B cell (primary cell): Measurements from ENCODE around the gene ZCCHC24. TPM values are rescaled to one million over a fixed set of nuclear protein-coding genes. Genes with fewer than 3 reads are reported as not detected.

Experiments
- ATAC-seq: fragments of 200-7000 bp; cut with Tn5 transposase; one replicate; pipeline ENCODE4 v1.10.0; 2021; ENCODE audit warnings: low read depth, mild to moderate bottlenecking, moderate number of reproducible peaks, moderate library complexity
- CTCF ChIA-PET: fragments of 350-600 bp; sonication (Branson Sonifier 250); formaldehyde crosslinking; loops from one replicate; lab custom pipeline; 2021; ENCODE audit warnings: antibody characterized with exemption, inconsistent platforms; lab: Charles Lee
- POLR2A ChIA-PET: fragments of 350-600 bp; sonication (Branson Sonifier 250); formaldehyde crosslinking; loops from one replicate; lab custom pipeline; 2021; ENCODE audit warnings: antibody characterized with exemption; lab: Charles Lee
- DNase-seq: peaks from one replicate; pipeline ENCODE4 v3.0.0; 2013
- H2AFZ ChIP-seq: 2 replicates; pipeline ENCODE4 v1.6.1; 2012; ENCODE audit warnings: mild to moderate bottlenecking, low read depth, low read length; ENCODE audit not compliant: insufficient read depth, poor library complexity, severe bottlenecking
- H3K27ac ChIP-seq, 2 donors: 1 replicate in 1 of 2; 2 replicates in 1 of 2; pipeline ENCODE4 v1.5.1; 2012 to 2013; ENCODE audit warnings: low read length in 2 of 2, mild to moderate bottlenecking in 2 of 2, moderate library complexity in 1 of 2
- H3K27me3 ChIP-seq, 4 experiments: fragments of 200-600 bp in 1 of 4; sonication (generic) in 1 of 4; replicated peaks in 1 of 4; 1 replicate in 2 of 4; 2 replicates in 2 of 4; pipeline versions ENCODE4 v1.6.1 to v1.7.0; 2013 to 2016; ENCODE audit warnings: low read length in 3 of 4, mild to moderate bottlenecking in 2 of 4, mixed read lengths in 1 of 4, moderate library complexity in 1 of 4; ENCODE audit not compliant: insufficient read depth in 4 of 4, control insufficient read depth in 3 of 4; ENCODE audit errors: control extremely low read depth in 1 of 4
- H3K36me3 ChIP-seq, 2 experiments: replicated peaks in 1 of 2; 1 replicate in 1 of 2; 2 replicates in 1 of 2; pipeline versions ENCODE4 v1.6.1 to v1.7.1; 2013; ENCODE audit warnings: low read length in 1 of 2; ENCODE audit not compliant: insufficient read depth in 2 of 2, control insufficient read depth in 1 of 2; ENCODE audit errors: control extremely low read depth in 1 of 2, extremely low read depth in 1 of 2
- H3K4me1 ChIP-seq, 2 donors: fragments of 200-600 bp in 1 of 2; sonication (generic) in 1 of 2; 1 replicate in 1 of 2; 2 replicates in 1 of 2; pipeline versions ENCODE4 v1.5.1 to v1.6.1; 2013 to 2017; ENCODE audit warnings: low read length in 2 of 2; ENCODE audit not compliant: control insufficient read depth in 2 of 2, insufficient read depth in 2 of 2
- H3K4me2 ChIP-seq: replicated peaks from 2 replicates; pipeline ENCODE3; 2012; ENCODE audit warnings: mild to moderate bottlenecking, low read depth, low read length; ENCODE audit not compliant: poor library complexity, severe bottlenecking
- H3K4me3 ChIP-seq, 5 experiments: fragments of 200-600 bp in 1 of 5; sonication (generic) in 1 of 5; 1 replicate in 3 of 5; 2 replicates in 2 of 5; pipeline versions ENCODE4 v1.5.1 to v1.7.0; 2011 to 2016; ENCODE audit warnings: low read length in 4 of 5, mild to moderate bottlenecking in 4 of 5, low read depth in 2 of 5, control low read depth in 1 of 5, moderate library complexity in 1 of 5; ENCODE audit not compliant: insufficient read depth in 1 of 5; ENCODE audit errors: control extremely low read depth in 1 of 5, extremely low read depth in 1 of 5
- H3K79me2 ChIP-seq: fragments of 200-600 bp; sonication (generic); one replicate; pipeline ENCODE4 v1.6.0; 2016; ENCODE audit warnings: low read length; ENCODE audit not compliant: control insufficient read depth, insufficient read depth
- H3K9ac ChIP-seq: fragments of 200-600 bp; sonication (generic); 2 replicates; pipeline ENCODE4 v1.6.1; 2017; ENCODE audit warnings: mild to moderate bottlenecking, low read length, moderate library complexity
- H3K9me3 ChIP-seq, 3 donors: one replicate each; pipeline versions ENCODE4 v1.6.1 to v1.7.1; 2013; ENCODE audit warnings: low read length in 2 of 3; ENCODE audit not compliant: control insufficient read depth in 2 of 3, insufficient read depth in 1 of 3; ENCODE audit errors: control extremely low read depth in 1 of 3
- H4K20me1 ChIP-seq: 2 replicates; pipeline ENCODE4 v1.6.0; 2012; ENCODE audit warnings: mild to moderate bottlenecking, low read length; ENCODE audit not compliant: insufficient read depth, control insufficient read depth, poor library complexity, severe bottlenecking
- H3K27ac Mint-ChIP-seq: one replicate; pipeline ENCODE4 v1.8.0; 2021; ENCODE audit warnings: mixed read lengths
- H3K27me3 Mint-ChIP-seq: one replicate; pipeline ENCODE4 v1.8.0; 2021; ENCODE audit warnings: mixed read lengths
- H3K4me1 Mint-ChIP-seq: one replicate; pipeline ENCODE4 v1.8.0; 2021; ENCODE audit warnings: mixed read lengths
- H3K4me3 Mint-ChIP-seq: one replicate; pipeline ENCODE4 v1.8.0; 2021; ENCODE audit warnings: mixed read lengths
- H3K9me3 Mint-ChIP-seq: one replicate; pipeline ENCODE4 v1.8.0; 2022; ENCODE audit warnings: mixed read lengths; ENCODE audit not compliant: insufficient read depth
- EZH2 ChIP-seq: IDR thresholded peaks from 2 replicates; pipeline ENCODE4 v1.6.1; 2012; ENCODE audit warnings: borderline replicate concordance, low read depth, mild to moderate bottlenecking, moderate library complexity, low read length; ENCODE audit not compliant: insufficient read depth, poor library complexity, severe bottlenecking
- WGBS: methylation state at CpG from one replicate; pipeline ENCODE4 v1.1.5; 2013; ENCODE audit warnings: missing lambda C conversion rate; ENCODE audit not compliant: insufficient coverage; 5-methylcytosine and 5-hydroxymethylcytosine counted together
- intact Hi-C: fragments of 100-400 bp; cut with micrococcal nuclease; formaldehyde crosslinking; loops from one replicate; pipeline ENCODE4 v1.10.0; 2022
- polyA plus RNA-seq: library from polyadenylated mRNA; depleted of rRNA; stranded (reverse); fragments of >200 nt; gene quantifications from 2 replicates; pipeline ENCODE4 v1.2.3, GENCODE V29; 2012
- total RNA-seq, 2 donors: library from RNA; stranded (reverse); fragments of 120-200 nt in 1 of 2; gene quantifications; 1 replicate in 1 of 2; 2 replicates in 1 of 2; pipeline versions ENCODE4 v1.2.3 to v1.2.4, GENCODE V29; 2013 to 2022
- TF ChIP-seq, protein P1 (sequence below): fragments of 200-600 bp; IDR thresholded peaks from one replicate; pipeline ENCODE4 v1.8.0; 2022; ENCODE audit warnings: antibody characterized with exemption, mild to moderate bottlenecking

ZCCHC24 gene
- total and polyA plus RNA-seq, 2 donors (not counting 1 experiment from before 2014, with no cell fraction given), result 0.34 to 2.3 TPM

DNA sequence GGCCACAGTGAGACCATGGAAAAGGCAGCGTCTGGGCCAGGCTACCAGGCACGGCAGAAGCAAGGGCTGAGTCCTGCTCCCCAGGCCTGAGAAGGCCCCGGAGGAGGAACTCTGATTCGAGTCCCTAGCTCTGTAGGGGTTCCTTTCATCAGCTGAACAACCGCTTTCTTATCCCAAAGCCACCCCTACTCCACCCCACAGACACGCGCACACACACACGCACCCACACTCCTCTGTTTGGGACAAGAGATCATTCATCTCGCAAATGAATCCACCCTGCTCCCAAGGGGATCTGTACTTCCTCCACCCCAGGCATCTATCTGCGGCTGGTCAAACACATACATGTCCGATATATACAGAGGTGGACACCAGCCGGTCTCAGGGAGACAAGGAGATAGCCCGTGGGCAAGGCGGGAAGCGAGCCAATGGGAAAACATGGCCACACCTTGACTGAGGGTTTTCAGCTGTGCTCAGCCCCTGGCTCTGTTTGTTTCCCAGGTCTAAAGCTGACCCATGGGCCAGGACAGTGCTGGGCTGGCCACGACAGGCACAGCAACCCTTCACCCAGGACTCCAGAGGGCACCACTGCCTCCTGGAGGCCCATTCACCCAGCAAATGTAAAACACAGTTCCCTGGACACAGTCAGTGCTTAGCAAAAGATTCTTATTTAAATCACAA lies 7.3 kb downstream of the ZCCHC24 start:
- Histone ChIP-seq H2AFZ (no peak overlapping the region), H3K27ac (no peak overlapping the region), H3K27me3 (peaks cover 0 to 19% (median 8%) of the 10 kb centered on the region in 4 experiments), H3K9me3 (peaks cover 0 to 2% (median 0%) of the 10 kb centered on the region in 3 donors), H4K20me1 (no peaks in the 10 kb centered on the region), H3K9ac (no peak overlapping the region), H3K4me2 (no peak overlapping the region), H3K79me2 (no peaks in the 10 kb centered on the region), H3K36me3 (no peaks in the 10 kb centered on the region), H3K4me1 (peaks cover under 1 to 3% of the 10 kb centered on the region in 2 donors), H3K4me3 (no peak overlapping the region)
- H3K27ac Mint-ChIP-seq, result no peak overlapping the region
- H3K4me3 Mint-ChIP-seq, result no peak overlapping the region
- no peak for ATAC-seq
- H3K4me1 Mint-ChIP-seq, result peaks cover 2% of the 10 kb centered on the region
- TF ChIP-seq, protein P1, sequence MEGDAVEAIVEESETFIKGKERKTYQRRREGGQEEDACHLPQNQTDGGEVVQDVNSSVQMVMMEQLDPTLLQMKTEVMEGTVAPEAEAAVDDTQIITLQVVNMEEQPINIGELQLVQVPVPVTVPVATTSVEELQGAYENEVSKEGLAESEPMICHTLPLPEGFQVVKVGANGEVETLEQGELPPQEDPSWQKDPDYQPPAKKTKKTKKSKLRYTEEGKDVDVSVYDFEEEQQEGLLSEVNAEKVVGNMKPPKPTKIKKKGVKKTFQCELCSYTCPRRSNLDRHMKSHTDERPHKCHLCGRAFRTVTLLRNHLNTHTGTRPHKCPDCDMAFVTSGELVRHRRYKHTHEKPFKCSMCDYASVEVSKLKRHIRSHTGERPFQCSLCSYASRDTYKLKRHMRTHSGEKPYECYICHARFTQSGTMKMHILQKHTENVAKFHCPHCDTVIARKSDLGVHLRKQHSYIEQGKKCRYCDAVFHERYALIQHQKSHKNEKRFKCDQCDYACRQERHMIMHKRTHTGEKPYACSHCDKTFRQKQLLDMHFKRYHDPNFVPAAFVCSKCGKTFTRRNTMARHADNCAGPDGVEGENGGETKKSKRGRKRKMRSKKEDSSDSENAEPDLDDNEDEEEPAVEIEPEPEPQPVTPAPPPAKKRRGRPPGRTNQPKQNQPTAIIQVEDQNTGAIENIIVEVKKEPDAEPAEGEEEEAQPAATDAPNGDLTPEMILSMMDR, result no peak
- no peak for TF ChIP-seq EZH2
- no peaks in the 10 kb centered on the region for H3K9me3 Mint-ChIP-seq
- WGBS, result 92% methylated on average over 16 of the region's 16 CpGs
- no peak for DNase-seq
- ChIA-PET CTCF (no interaction called here), POLR2A (no interaction called here)
- peaks cover 9% of the 10 kb centered on the region for H3K27me3 Mint-ChIP-seq
- intact Hi-C loops, result no loop called here

DNA sequence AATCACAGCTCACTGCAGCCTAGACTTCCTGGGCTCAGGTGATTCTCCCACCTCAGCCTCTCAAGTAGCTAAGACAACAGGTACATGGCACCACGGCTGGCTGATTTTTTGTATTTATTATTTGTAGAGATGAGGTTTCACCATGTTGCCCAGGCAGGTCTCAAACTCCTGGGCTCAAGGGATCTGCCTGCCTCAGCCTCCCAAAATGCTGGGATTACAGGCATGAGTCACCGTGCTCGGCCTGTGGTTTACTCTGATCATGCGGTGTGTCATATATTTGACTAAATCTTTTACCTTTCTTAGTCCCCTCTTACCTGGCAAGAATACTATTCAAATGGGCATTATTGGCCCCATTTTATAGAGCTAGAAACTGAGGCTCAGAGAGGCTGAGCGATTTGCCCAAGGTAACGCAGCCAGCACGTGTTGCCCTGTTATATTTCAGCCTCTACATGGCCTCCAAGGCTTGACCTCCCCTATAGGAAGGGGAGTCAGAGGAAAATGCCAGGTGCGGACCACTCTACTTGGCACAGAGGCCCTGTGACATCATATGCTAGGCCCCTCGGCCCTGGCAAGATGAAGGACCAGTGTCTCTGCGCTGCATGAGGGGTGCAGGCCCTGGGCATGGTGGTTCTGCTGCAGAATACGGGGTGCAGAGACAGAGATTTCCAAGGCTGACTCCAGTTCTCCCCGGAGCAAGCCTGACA lies 8.2 kb downstream of the ZCCHC24 start:
- Mint-ChIP-seq H3K27me3 (peaks cover 9% of the 10 kb centered on the region), H3K4me3 (no peak overlapping the region), H3K9me3 (no peaks in the 10 kb centered on the region), H3K4me1 (no peaks in the 10 kb centered on the region), H3K27ac (no peak overlapping the region)
- TF ChIP-seq, protein P1, result no peak
- no peak for TF ChIP-seq EZH2
- CTCF ChIA-PET, result no interaction called here
- intact Hi-C loops, result no loop called here
- H2AFZ ChIP-seq, result no peak overlapping the region
- no peaks in the 10 kb centered on the region for H3K4me1 ChIP-seq
- POLR2A ChIA-PET, result no interaction called here
- H4K20me1 ChIP-seq, result no peaks in the 10 kb centered on the region
- WGBS, result 99% methylated on average over 5 of the region's 12 CpGs
- no peaks in the 10 kb centered on the region for H3K9me3 ChIP-seq
- DNase-seq, result no peak
- H3K27me3 ChIP-seq, result peaks cover 0 to 11% (median 4%) of the 10 kb centered on the region in 4 experiments
- no peaks in the 10 kb centered on the region for H3K36me3 ChIP-seq
- ATAC-seq, result no peak
- H3K4me3 ChIP-seq, result no peak overlapping the region
- H3K9ac ChIP-seq, result no peak overlapping the region
- H3K79me2 ChIP-seq, result no peaks in the 10 kb centered on the region
- no peak overlapping the region for H3K4me2 ChIP-seq
- no peak overlapping the region for H3K27ac ChIP-seq
